ENCODE data around the gene ANKRD13B.

The ANKRD13B gene

GRCh38 chr17:29579866-29580771, 12.8 kb upstream of the ANKRD13B start:
- DNase-seq: peak in 55 of 56 donors; percentile 23 to 94 (median 81)

DNA sequence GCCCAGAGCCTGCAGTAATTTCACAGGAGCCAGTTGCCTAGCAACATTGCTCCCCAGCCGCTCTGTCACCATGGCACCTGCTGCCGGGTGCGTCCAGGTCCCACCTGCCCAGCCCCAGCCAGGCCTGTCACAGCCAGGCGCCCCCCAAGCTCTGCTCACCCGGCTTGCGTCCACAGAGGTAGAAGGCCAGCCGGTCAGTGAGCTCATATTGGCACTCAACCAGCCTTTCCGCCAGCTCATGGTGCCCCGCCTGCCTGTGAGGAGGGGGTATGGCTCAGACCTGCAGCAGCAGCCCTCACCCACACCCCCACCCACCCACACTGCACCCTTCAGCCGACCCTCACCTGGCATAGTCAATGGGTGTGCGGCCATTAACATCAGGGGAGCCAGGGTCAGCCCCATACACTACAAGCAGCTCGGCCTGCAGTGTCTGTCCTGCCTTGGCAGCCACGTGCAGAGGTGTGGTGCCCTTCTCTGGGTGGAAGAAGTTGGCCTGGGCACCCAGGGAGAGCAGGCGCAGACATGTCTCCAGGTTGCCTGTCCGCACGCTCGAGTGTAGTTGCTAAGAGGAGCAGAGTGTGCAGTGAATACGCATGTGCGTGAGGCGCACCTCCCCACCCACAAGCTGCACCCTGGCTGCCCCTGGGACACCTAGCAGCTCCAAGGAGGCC, 11.2 kb upstream of the ANKRD13B start:
- DNase-seq: peak in 15 of 56 donors; percentile 10 to 59 (median 40)

GRCh38 chr17:29582254-29582765, 10.6 kb upstream of the ANKRD13B start:
- no peak for DNase-seq

- peak in 52 of 56 donors; percentile 34 to 89 (median 74) for DNase-seq
Measured at GRCh38 chr17:29582772-29583171, 10.2 kb upstream of the ANKRD13B start.

DNA sequence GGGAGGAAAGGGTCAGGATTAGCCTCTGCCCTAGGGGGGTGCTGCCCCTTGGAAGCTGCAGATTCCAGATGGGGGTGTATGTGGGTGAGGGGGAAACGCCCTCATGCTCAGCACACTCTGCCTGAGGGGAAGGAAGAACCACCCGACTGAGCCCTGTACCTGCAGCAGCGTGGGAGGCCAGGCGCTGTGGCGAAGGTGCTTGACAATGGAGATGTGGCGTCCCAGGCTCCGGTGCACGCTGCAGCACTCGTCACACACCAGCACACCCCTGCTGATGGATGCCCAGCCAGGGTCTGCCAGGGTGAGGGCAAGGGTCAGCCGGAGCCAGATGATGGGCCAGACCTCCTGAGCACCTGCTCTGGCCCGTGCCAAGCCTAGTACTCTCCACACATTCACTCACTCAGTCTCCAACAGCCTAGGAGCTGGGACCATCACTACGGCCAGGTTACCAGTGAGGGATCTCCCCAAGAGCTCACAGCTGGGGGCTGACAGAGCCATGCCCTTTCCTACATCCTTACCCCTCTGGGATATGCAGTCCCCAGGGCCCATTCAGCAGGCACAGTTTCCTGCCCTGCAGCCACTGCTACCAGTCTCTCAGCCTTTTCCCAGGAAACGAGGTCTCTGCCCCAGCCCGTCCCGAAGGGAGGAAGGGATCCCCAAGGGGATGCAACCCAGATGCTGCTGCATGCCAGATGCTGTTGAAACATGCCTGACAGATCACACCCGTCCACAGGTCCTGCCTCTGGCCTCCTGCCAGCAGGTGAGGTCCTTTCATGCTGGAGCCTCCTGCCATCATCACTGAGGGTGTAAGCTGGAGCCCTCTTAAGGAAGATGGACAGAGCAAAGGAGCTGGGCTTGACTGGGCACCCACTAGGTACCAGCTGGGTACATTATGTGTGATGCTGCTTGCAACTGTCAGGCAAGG, 9.3 kb upstream of the ANKRD13B start:
- DNase-seq: no peak

DNA sequence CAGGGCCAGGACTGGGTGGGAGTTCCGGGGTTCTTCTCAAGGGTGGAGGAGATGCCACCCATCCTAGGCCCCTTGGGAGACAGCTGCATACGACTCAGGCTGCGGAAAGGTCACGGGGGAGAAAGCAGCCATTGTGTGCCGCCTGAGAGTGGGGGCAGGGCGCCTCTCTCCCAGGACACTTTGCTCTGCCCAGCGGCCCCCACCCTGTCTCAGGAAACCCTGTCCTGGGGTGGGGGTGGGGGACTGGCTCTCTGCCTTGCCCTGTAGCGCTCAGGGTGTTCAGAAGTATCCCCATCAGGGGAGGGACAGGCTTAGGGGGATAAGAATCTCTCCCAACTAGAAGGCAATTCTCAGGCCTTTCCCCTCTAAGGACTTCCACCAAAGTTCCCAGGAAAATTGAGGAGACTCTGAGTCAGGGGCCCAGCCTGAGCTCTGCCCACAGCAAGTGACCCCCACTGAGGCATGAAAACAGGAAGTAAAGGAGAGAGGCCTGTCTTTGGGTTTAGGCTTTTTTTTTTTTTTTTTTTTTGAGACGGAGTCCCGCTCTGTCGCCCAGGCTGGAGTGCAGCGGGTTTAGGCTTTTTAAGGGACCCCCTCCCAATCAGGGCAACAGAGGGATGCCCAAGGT, 8.4 kb upstream of the ANKRD13B start:
- peak in 51 of 56 donors; percentile 25 to 90 (median 72) for DNase-seq

GRCh38 chr17:29585080-29585751, 7.7 kb upstream of the ANKRD13B start:
- peak in 1 of 56 donors; percentile 20 for DNase-seq

DNA sequence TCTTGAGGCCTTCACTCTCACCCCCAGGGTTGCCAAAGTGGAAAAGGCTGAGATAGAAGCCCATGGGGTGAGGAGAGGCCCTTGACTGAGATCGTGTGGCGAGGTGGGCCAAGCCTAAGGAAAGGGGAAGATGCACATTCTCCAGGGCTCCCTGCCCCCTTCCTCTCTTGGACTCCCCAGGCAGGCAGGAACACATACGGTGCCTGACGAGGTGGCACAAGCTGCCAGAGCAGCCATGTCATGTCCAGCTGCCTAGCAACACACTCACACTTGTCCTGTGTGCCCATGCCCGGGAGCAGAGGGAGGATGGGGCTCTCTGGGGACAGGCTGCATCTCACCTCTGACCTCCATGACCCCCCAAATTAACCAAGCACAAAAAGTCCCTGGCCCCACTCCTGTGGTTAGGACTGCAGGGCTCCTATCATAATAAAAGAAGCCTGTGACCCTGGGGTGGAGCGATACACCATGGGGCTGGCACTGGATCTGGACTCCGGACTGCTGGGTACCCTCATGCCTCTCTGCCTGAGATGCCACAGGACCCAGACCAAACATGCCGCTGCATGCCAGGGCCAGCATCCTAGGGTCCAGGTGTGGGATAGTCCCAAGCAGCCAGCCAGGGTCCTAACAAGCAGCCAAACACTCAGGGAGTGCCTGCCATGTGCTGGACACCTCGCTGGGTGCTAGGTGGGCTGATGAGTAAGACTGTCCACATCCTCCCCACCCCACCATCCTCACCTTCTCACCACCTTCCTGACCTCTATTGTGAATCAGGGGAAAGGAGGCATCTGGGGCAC, 6.1 kb upstream of the ANKRD13B start:
- DNase-seq: peak in 2 of 56 donors; percentile 14 to 42

DNA sequence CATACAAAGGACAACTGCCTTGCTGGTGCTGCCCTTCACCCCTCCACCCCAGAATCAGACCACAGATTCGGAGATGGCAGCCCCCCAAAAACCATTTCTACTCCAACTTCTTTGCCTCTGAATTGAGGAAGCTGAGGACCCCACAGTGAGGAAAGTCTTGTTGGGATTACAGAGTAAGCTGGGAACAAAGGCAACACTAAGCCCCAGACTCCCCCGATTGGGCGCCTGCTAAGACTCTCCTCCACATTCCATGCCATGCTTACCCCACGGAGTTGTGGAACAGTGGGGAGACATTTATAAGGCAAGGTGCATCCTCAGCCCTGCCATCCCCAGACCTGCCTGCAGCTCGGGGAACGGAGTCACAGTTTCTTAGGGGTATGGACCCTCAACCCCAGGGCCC, 5.3 kb upstream of the ANKRD13B start:
- DNase-seq: no peak

DNA sequence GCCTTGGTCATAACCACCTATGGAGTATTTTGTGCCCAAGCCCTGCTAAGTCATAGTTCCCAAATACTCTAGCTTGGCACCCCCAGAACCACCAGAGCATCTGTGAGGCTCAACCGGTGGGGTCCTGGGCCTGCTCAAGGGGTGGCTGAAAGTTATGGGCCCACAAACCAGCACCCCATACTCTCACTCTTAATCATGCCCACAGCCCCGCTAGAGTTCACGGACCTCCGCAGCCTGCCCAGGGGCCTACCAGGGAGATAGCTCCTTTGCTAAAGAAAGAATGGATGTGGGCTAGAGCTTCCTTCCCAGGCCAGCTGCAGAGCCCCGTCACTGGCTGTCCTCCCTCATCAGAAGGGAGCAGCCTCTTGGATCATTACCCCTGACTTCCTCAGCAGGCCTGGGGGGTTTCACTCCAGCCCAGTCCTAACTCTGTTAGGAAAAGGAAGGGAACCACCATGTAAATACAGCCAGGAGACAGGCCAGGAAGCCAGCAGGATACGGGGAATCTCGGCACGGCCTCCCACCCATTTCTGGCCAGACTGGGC, 4.8 kb upstream of the ANKRD13B start:
- DNase-seq: no peak

DNA sequence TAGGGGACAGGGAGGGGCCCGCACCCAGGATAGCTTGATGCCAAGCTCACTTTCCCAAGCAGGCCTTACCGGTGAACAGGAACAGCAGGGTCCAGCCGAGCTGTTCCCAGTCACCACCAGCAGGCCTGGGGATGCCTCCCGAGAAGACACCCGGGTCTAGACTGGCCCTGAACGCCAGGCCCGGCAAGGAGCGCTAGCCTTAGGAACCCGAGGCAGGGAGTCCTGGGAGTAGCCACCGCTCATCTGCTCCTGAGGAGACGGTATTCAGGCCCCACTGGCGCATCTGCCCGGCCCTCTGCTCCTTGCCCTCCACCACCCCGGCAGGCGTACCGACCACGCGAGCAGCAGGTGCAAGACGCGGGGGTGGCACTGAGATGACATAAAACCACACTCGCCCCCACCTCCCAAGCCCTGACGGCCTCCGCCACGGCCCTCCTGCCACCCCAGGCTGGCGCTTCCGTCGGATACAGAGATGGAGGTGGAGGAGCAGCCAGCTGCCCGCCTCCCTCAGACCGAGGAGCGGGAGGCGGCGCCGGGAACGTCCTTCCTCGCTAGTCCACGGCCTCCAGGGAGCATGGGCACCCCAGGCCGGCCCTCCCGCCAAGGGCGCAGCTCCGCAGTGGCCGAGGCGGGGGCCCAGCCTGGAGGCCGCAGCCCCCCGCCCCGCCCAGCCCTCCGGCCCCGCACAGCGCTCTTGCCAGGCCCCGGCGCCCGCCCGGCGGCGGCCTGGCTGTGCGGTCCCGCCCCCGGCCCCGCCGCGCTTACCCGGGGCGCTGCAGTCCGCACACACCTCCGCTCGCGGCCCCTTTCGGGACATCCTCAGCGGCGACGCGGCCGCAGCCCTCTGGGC, 4.1 kb upstream of the ANKRD13B start:
- peak in 25 of 56 donors; percentile 12 to 64 (median 43) for DNase-seq

GRCh38 chr17:29589524-29590410, 3.2 kb upstream of the ANKRD13B start, which contains the start of gene GIT1:
GIT1 (minus strand) TSS chr17:29589648; CDS start chr17:29589378, 270 bp downstream.
- peak in 53 of 56 donors; percentile 41 to 93 (median 74) for DNase-seq

- DNase-seq: peak in 30 of 56 donors; percentile 39 to 79 (median 63)
Measured at GRCh38 chr17:29590411-29591145, 2.4 kb upstream of the ANKRD13B start.

GRCh38 chr17:29591146-29591736, 1.7 kb upstream of the ANKRD13B start:
- peak in 26 of 56 donors; percentile 35 to 75 (median 58) for DNase-seq

All from nucleus accumbens (tissue), 56 donors.